IMR-90 (cell line): ENCODE data around the gene UBL3. TPM values are rescaled to one million over a fixed set of nuclear protein-coding genes. Genes with fewer than 3 reads are reported as not detected.

ENCODE experiments used
- ATAC-seq: fragments of 200-7000 bp; cut with Tn5 transposase; 2 replicates; pipeline ENCODE4 v1.9.1; 2020; ENCODE audit warnings: low read depth, mild to moderate bottlenecking, moderate library complexity
- BruUV-seq: library from RNA; stranded (reverse); fragments of 400-500 nt; replicated peaks from 2 replicates; lab custom pipeline; 2021; lab: Mats Ljungman, UMichigan
- CTCF ChIA-PET: fragments of 300-600 bp; formaldehyde crosslinking; extraction: SDS; loops from one replicate; lab custom pipeline; 2021; ENCODE audit warnings: antibody characterized with exemption; lab: Yijun Ruan, JAX
- POLR2A ChIA-PET: fragments of 300-600 bp; sonication (Branson Sonifier 250); formaldehyde crosslinking; loops from one replicate; lab custom pipeline; 2022; ENCODE audit warnings: antibody characterized with exemption; ENCODE audit not compliant: unreplicated experiment; lab: Charles Lee
- DNase-seq: peaks from one replicate; pipeline ENCODE4 v3.0.0; 2013
- H2AFZ ChIP-seq: replicated peaks from 2 replicates; pipeline ENCODE3; 2013; ENCODE audit warnings: low read length, mild to moderate bottlenecking; ENCODE audit not compliant: poor library complexity
- H2AK5ac ChIP-seq: 2 replicates; pipeline ENCODE4 v1.6.1; 2013; ENCODE audit warnings: low read depth, low read length, inconsistent platforms
- H2AK9ac ChIP-seq: replicated peaks from 2 replicates; pipeline ENCODE3; 2013; ENCODE audit warnings: mild to moderate bottlenecking, low read depth, low read length, moderate library complexity; ENCODE audit not compliant: poor library complexity
- H2BK120ac ChIP-seq: 2 replicates; pipeline ENCODE4 v1.6.1; 2013; ENCODE audit warnings: low read depth, low read length, inconsistent platforms
- H2BK15ac ChIP-seq: 3 replicates; pipeline ENCODE4 v1.6.1; 2013; ENCODE audit warnings: low read depth, low read length, inconsistent platforms
- H2BK20ac ChIP-seq: 2 replicates; pipeline ENCODE4 v1.6.1; 2013; ENCODE audit warnings: low read depth, mild to moderate bottlenecking, inconsistent platforms, low read length, moderate library complexity
- H2BK5ac ChIP-seq: 2 replicates; pipeline ENCODE4 v1.6.1; 2013; ENCODE audit warnings: mild to moderate bottlenecking, low read depth, low read length, inconsistent platforms; ENCODE audit not compliant: poor library complexity, severe bottlenecking
- H3K14ac ChIP-seq: replicated peaks from 2 replicates; pipeline ENCODE4 v1.6.1; 2013; ENCODE audit warnings: low read depth, low read length, inconsistent platforms
- H3K18ac ChIP-seq: 2 replicates; pipeline ENCODE4 v1.6.1; 2013; ENCODE audit warnings: low read depth, low read length, control low read depth
- H3K23ac ChIP-seq: 2 replicates; pipeline ENCODE4 v1.6.1; 2013; ENCODE audit warnings: low read depth, low read length, inconsistent platforms
- H3K27ac ChIP-seq: 2 replicates; pipeline ENCODE4 v1.5.1; 2013; ENCODE audit warnings: mild to moderate bottlenecking, control low read depth, low read length; ENCODE audit not compliant: insufficient read depth
- H3K27me3 ChIP-seq: 2 replicates; pipeline ENCODE4 v1.6.1; 2013; ENCODE audit warnings: low read length; ENCODE audit not compliant: control insufficient read depth, insufficient read depth
- H3K36me3 ChIP-seq: 2 replicates; pipeline ENCODE4 v1.6.1; 2013; ENCODE audit warnings: low read length, mixed read lengths; ENCODE audit not compliant: control insufficient read depth, insufficient read depth
- H3K4ac ChIP-seq: 2 replicates; pipeline ENCODE4 v1.6.1; 2013; ENCODE audit warnings: low read depth, low read length, inconsistent platforms
- H3K4me1 ChIP-seq: 2 replicates; pipeline ENCODE4 v1.6.1; 2013; ENCODE audit warnings: low read length, mixed read lengths; ENCODE audit not compliant: control insufficient read depth, insufficient read depth
- H3K4me2 ChIP-seq: 2 replicates; pipeline ENCODE4 v1.6.1; 2013; ENCODE audit warnings: low read depth, mild to moderate bottlenecking, control low read depth, low read length, moderate library complexity
- H3K4me3 ChIP-seq: 2 replicates; pipeline ENCODE4 v1.5.1; 2013; ENCODE audit warnings: low read depth, mild to moderate bottlenecking, control low read depth, low read length, moderate library complexity; ENCODE audit not compliant: insufficient read depth
- H3K56ac ChIP-seq: 2 replicates; pipeline ENCODE4 v1.6.1; 2013; ENCODE audit warnings: low read length, inconsistent platforms; ENCODE audit not compliant: insufficient read depth; ENCODE audit errors: extremely low read depth
- H3K79me1 ChIP-seq, 2 experiments: 2 replicates each; pipeline ENCODE4 v1.6.1; 2013; ENCODE audit warnings: low read length in 2 of 2, inconsistent platforms in 1 of 2, low read depth in 1 of 2
- H3K9ac ChIP-seq: 2 replicates; pipeline ENCODE4 v1.6.1; 2013; ENCODE audit warnings: low read depth, low read length, control low read depth
- H3K9me1 ChIP-seq: 2 replicates; pipeline ENCODE4 v1.6.1; 2013; ENCODE audit warnings: low read length, inconsistent platforms; ENCODE audit not compliant: insufficient read depth
- H3K9me3 ChIP-seq: 2 replicates; pipeline ENCODE4 v1.6.1; 2013; ENCODE audit warnings: low read length; ENCODE audit not compliant: control insufficient read depth, insufficient read depth
- H4K20me1 ChIP-seq: 2 replicates; pipeline ENCODE4 v1.6.1; 2013; ENCODE audit warnings: low read length, inconsistent platforms; ENCODE audit not compliant: insufficient read depth
- H4K5ac ChIP-seq: 2 replicates; pipeline ENCODE4 v1.6.1; 2013; ENCODE audit warnings: mild to moderate bottlenecking, low read depth, low read length, control low read depth
- H4K8ac ChIP-seq, 2 experiments: 2 replicates each; pipeline ENCODE4 v1.6.1; 2013; ENCODE audit warnings: low read depth in 2 of 2, low read length in 2 of 2, control low read depth in 1 of 2, inconsistent platforms in 1 of 2
- H4K91ac ChIP-seq: 2 replicates; pipeline ENCODE4 v1.6.1; 2013; ENCODE audit warnings: low read depth, low read length, inconsistent platforms; ENCODE audit not compliant: insufficient read depth
- ELK1 ChIP-seq: fragments of 150-350 bp; IDR thresholded peaks from 2 replicates; pipeline ENCODE4 v1.6.1; 2016; ENCODE audit warnings: low read depth, mild to moderate bottlenecking, low read length, moderate library complexity, borderline replicate concordance
- MXI1 ChIP-seq: IDR thresholded peaks from 2 replicates; pipeline ENCODE4 v1.6.1; 2012; ENCODE audit warnings: low read depth, mild to moderate bottlenecking, low read length, moderate library complexity, borderline replicate concordance
- RFX5 ChIP-seq: IDR thresholded peaks from 2 replicates; pipeline ENCODE4 v1.8.0; 2012; ENCODE audit warnings: low read depth, mild to moderate bottlenecking, low read length, moderate library complexity
- SMC3 ChIP-seq: fragments of 150-350 bp; IDR thresholded peaks from 2 replicates; pipeline ENCODE4 v1.6.1; 2016; ENCODE audit warnings: low read depth, mild to moderate bottlenecking, antibody characterized with exemption, low read length, moderate library complexity
- WGBS, 2 experiments: methylation state at CpG; one replicate each; pipeline versions ENCODE4 v1.1.5 to v1.1.7; 2013; ENCODE audit warnings: missing lambda C conversion rate in 2 of 2; ENCODE audit not compliant: insufficient read length in 1 of 2; ENCODE audit errors: extremely low coverage in 2 of 2; 5-methylcytosine and 5-hydroxymethylcytosine counted together
- dilution Hi-C: fragments of 300-500 bp; cut with HindIII; formaldehyde crosslinking; loops from one replicate; pipeline ENCODE4 v1.14.3; 2018; ENCODE audit warnings: low sequenced_read_pairs; ENCODE audit not compliant: unreplicated experiment
- in situ Hi-C: fragments of 300-500 bp; cut with MboI; formaldehyde crosslinking; loops from 3 replicates; pipeline ENCODE4 v1.14.3; 2019; ENCODE audit warnings: low sequenced_read_pairs, inconsistent platforms, mixed read lengths
- intact Hi-C: fragments of 100-400 bp; cut with micrococcal nuclease; formaldehyde crosslinking; loops from 2 replicates; pipeline ENCODE4 v1.10.0; 2022
- polyA plus RNA-seq, 3 experiments: library from polyadenylated mRNA; depleted of rRNA; stranded (reverse); fragments of >200 nt; gene quantifications; 2 replicates each; pipeline ENCODE4 v1.2.3, GENCODE V29; 2012; ENCODE audit warnings: low replicate concordance in 1 of 3
- total RNA-seq: library from RNA; depleted of rRNA; stranded (reverse); fragments of >200 nt; gene quantifications from 2 replicates; pipeline ENCODE4 v1.2.3, GENCODE V29; 2012

UBL3 gene
- total and polyA plus RNA-seq, 2 of the 4 experiments (the other 2 are of a cell fraction) = 16.0 to 19.9 TPM

DNA sequence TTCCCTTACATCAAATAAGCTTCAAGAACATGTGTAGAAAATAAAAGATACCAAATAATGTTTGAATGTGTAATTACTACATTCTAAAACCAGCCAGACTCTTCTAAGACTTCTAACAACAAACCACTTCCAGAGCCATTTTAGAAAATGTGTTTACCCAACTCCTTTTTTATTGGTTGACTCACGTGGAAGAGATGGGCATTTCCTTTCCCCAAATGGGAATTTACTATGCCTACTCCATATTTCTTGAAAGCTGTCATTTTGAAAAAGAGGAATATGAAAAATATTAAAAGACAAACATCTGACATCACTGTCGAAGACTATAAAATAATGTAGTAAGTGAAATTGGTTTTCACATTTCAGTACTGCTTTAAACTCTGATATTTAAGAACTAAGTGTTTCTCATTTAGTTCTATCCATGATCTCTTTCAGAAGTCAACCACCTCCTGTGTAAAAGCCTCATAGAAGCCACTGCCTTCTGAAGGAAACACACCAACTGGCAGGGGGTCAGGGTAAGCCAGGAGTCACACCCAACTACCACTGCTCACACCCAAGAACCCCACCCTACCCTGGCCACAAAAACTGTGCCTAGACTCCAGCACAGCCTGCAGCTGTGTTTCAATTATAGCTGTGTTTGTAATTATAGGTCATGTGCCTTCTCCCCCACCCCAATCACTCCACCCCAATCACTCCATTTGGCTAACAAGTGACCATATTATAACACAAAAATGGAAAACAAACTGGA is 86.8 kb downstream of the UBL3 start (continued):
- TF ChIP-seq RFX5 = no peak

DNA sequence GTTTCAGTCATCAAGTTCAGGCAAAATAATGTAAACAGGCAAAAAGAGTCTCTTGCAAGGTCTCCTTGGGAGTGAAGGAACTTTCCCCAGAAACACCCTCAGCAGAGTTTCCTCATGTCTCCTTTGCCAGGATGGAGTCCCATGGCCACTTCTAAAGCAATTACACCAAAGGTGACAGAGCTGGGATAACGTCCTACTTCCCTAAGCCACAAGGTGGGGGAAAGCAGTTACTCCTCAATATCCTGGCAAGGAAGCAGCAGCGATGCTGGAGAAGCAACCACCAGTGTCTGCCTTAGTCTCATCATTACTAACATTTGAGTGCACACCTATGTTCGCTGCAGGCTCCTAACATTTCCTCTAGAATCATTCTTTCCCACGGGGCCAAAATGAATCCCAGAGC is 88.6 kb downstream of the UBL3 start:
- Histone ChIP-seq H2BK120ac (no peak overlapping the region), H2AFZ (no peak overlapping the region), H2AK9ac (no peak overlapping the region), H3K27ac (no peak overlapping the region), H4K91ac (no peak overlapping the region), H4K5ac (no peak overlapping the region), H3K4ac (no peak overlapping the region), H3K18ac (no peak overlapping the region), H3K4me1 (no peaks in the 10 kb centered on the region), H3K27me3 (no peaks in the 10 kb centered on the region), H2BK20ac (no peak overlapping the region), H3K4me3 (no peak overlapping the region), H4K8ac (no peak overlapping the region), H3K9ac (no peak overlapping the region), H3K9me1 (0 out of 2 replicates have a peak, but pooled peaks cover 3% of the 10 kb centered on the region), H3K79me1 (no peaks in the 10 kb centered on the region; a peak in 1 of 4 replicates), H3K23ac (no peak overlapping the region), H3K36me3 (no peaks in the 10 kb centered on the region), H3K9me3 (no peaks in the 10 kb centered on the region), H2BK15ac (no peak overlapping the region), H4K20me1 (no peaks in the 10 kb centered on the region), H3K4me2 (no peak overlapping the region), H3K56ac (no peak overlapping the region), H2AK5ac (no peak overlapping the region), H2BK5ac (no peak overlapping the region), H3K14ac (no peak overlapping the region)
- intact Hi-C loops (loop anchor here (2.0 kb wide), 1 partner anchor 253 kb away; no protein-coding TSS in a partner anchor), dilution Hi-C loops (no loop called here), in situ Hi-C loops (no loop called here)
- no peak for TF ChIP-seq SMC3
- TF ChIP-seq MXI1 = no peak
- no peak for TF ChIP-seq ELK1
- TF ChIP-seq RFX5 = no peak
- 100% methylated on average over 1 of the region's 4 CpGs; no CpG with 5 or more reads in 1 of the 2 experiments for WGBS, 2 experiments
- ChIA-PET POLR2A (no interaction called here), CTCF (no interaction called here)
- no TSS peak for BruUV-seq
- no peak for DNase-seq
- no peak for ATAC-seq
